Stimulated activated CD4-positive, alpha-beta T cell treated with anti-CD3 and anti-CD28 coated beads, Interleukin-1b, Interleukin-23, amount 100 ng/mL, for 48 hours (primary cell): ENCODE measurements around the gene KCNMA1.

Source experiments
- DNase-seq: peaks from one replicate; pipeline ENCODE4 v3.0.0-alpha.2; 2020

The KCNMA1 gene

DNA sequence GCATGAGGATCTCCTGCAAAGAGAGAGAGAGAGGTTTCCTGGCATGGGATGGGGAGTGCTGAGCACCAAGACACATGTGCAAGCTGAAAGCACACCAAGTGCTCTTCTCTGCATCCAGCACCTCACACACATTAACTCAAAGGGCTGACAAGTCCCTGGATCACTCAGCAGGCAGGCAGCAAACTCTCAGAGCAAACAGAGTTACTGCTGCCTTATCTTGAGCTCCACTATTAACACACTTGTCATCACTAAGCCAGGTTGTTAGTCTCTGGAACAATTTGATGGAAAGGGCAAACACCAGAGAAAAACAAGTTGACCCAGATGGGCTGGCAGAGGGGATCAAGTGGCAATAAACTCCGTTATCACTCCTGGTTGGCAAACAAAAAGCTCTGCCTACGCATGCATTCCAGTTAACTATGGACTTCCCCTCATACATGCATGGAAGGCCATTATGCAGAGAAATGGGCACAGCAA, 349.9 kb downstream of the KCNMA1 start:
- no peak for DNase-seq

DNA sequence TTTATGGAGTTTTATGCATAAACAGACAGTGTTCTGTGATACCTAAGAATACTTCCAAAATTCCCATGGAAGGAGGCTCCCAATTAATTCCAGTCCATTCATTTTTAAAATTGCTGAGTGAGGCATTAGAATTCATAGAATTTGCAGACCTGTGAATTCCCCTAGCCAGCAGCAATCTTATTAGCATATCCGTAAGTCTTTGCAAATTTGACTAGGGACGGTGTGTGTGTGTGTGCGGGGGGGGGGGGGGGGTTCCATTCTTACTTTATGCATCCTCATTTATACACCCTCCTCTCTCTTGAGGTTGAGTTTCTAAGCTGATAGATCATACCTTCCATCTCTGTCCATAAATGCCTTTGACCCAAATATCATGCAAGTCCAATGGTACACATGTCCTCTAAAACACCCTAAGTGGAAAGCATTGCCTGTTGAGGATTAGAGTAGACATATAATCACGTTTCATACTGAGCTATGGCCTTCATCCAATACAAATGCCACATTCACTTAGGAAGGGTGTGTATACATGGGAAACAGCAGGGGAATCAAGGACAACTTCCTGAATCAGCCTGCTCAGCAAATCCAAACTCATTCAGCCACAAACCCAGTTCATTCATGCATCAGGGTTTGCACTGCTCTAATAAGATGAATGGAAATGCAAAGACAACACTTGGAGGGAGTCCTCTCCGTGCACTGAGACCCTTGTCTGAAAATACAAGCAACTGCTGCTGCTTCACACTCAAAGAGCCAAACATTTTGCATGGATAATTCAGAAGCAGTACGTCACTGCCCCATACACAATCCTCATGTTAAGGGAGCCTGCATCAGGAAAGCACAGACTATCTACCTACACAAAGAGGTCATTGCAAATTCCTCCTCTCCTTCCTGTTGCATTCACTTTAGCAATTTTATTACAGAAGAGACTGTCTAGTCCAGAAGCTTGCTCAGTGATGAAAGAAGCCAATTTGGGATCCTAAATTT, 350.8 kb downstream of the KCNMA1 start:
- no peak for DNase-seq

DNA sequence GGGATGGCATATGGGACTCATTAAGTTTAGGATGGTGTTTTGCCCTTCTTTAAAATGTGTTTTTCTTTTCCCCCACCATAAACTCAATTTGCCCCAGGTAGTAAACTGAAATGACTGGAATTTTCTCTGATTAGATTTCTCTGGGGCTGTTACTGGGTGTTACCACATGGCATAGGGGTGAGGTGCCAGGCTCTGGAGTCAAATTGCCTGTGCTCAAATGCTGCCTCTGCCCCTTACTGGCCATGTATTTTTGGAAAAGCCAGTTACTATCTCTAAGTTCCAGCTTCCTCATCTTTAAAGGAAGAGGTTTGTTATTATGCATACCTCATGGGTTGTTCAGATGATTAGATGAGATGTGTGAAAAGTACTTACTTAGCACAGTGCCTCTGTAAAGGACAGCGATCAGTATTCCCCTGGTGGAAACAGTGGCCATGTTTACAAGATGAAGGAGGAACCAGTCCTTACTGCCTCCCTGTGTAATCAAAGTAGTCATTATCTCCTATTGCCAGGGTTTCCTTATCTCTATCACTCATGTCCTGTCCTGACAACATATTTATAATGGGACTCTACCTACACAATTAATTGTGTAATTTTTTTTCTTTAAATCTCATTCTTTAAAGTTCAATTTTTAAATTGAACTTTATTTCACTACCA, 352.0 kb downstream of the KCNMA1 start:
- no peak for DNase-seq

DNA sequence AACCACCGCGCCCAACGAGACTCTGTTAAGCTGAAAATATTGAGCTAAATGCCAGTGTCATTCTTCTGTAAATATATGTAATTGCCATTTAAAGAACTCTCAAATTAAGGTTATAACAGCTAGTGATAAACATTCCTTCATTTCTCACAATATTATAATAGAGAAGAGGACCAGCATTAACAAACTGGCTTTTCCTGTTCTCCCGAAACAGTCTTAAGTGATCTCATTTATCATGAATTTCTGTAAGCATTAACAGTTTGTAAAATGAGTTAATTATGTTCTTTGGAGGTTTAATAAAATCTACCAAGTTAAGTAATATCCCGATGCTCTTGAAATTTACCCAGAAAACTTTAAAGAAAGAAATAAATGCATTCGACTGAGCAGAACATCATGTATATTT, 352.8 kb downstream of the KCNMA1 start:
- no peak for DNase-seq

DNA sequence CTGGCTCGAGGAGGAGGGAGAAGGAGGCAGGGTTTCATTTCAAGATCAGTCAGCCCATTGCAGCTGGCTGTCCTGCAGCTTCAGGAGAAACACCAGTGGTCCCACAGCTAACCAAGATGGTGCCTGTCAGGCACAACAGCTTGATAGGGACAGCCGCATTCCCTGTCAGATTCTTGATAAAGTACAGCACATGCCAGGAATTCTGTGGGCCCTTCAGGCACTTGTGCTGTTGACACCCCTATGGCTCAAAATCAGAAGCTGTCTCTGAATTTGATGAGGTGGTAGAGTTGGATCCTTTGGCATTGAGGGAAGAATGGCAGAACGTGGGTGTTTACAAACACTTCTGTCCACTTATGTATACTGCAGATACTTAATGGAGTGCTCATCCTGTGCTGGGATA, 354.3 kb downstream of the KCNMA1 start:
- DNase-seq: no peak

DNA sequence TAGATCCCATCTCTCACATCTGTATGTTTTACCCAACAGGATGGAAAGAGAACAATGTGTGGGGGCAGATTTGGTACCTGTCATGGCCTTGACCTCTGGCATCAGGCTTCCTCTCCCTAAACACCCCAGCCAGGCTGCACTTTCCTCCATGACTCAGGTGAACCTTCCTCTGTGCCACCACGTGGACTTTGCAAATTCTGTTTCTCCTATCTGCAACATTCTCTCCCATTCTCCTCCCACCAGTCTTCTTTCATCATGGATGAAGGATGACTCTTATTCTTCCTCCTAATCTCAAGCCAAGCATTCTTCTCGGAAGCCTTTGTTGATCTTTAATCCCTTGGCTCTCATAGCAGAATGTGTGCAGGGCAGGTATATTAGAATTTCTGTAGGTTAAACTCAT, 355.4 kb downstream of the KCNMA1 start:
- DNase-seq: no peak

DNA sequence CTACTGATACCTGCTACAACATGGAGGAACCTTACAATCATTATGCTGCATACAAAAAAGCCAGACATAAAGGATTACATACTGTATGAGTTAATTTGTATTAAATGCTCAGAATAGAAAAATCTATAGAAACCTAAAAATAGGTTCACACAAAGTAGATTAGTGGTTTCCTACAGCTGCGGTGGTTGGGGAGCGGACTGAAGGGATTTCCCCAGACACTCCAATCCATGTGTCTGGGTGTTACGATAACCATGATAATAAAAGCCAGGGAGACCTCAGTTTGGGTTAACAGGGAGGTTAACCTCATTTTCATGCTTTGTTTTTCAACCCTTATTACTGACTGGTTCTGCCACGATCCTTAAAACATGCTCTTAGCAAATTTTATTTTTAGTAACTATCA, 355.9 kb downstream of the KCNMA1 start:
- DNase-seq: no peak

DNA sequence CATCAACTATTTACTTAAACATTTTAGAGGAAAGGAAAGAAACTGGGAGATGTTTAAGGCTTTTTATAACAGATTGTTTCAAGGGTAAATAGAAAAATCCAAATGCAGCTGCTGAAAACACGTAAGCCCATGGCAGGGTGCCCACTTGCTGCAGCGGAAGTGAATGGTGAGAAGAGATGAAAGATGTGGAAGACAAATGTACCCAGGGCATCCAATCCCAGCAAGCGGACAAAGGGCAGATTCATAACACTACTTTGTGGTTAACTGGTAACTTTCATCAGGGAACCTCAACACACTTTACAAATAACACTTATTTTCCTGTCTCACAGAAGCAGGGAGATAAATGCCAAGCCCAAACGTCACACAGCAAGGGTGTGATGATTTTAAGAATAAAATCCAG, 358.4 kb downstream of the KCNMA1 start:
- no peak for DNase-seq

DNA sequence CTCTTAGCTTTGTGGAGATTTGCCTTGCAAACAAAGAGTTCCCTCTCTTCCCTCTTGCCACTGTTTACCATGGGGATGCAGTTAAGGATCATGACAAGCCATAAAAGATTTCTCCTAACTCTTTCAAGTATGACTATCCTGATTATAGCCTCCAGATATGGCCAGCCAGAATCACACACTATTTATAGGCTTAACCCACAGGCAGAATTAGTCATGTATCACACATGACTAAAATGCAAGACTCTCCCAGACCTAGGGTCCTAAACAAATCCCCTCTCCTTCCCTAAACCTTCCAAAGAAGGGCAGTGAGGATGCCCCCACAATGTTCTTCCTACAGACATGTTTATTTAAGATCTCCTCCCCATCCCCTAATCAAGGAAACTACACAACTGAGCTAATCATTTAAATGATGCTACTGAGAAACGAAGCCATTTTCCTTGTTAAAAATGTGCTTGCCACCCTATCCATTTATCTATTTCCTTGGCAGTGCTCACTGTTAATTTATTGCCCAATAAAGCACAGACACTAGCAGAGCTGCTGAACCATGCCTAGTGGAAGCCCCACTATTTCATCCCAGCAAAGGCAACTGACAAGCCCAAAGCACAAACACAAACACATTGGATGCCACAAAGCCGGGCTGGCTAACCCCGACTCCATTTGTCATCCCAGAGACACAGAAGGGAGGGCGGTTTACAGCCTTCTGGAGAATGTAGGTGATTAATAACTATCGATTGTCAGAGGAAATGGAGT, 363.4 kb downstream of the KCNMA1 start:
- no peak for DNase-seq

DNA sequence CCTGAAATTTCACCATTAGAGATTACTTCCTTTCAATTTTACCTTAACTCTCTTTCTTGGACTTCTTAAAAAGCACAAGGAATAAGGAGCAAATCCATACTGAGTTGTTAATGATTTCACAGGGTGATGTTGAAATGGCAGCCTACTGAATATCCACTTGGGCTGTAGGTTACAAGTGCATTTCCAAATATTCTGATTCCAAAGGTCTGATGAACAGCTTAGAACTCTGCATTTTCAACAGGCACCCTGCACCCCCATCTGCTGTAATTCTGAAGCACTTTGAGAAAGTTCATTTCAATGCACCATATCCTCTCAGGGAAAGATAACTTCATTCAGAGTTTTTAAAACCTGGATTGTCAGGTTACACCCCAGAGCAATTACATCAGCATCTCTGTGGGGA, 368.4 kb downstream of the KCNMA1 start:
- no peak for DNase-seq

DNA sequence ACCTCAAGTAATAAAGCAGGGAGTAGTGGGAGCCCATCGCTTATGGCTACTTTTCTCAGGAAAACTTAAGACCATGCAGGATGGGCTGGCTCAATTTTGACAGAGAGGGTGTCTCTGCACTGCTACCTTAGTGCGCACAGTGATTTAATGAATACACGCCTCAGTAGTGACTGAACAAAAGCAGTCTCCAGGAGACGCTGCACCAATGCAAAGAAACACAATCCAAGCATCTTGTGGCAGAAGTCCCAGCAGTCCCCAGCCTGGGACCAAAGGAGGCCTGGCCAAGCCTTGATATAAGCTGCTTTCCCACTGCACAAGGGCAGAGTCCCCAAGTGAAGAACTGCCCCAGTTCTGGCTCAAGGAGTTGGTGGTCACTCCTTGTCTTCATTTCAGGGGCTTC, 368.9 kb downstream of the KCNMA1 start:
- no peak for DNase-seq

DNA sequence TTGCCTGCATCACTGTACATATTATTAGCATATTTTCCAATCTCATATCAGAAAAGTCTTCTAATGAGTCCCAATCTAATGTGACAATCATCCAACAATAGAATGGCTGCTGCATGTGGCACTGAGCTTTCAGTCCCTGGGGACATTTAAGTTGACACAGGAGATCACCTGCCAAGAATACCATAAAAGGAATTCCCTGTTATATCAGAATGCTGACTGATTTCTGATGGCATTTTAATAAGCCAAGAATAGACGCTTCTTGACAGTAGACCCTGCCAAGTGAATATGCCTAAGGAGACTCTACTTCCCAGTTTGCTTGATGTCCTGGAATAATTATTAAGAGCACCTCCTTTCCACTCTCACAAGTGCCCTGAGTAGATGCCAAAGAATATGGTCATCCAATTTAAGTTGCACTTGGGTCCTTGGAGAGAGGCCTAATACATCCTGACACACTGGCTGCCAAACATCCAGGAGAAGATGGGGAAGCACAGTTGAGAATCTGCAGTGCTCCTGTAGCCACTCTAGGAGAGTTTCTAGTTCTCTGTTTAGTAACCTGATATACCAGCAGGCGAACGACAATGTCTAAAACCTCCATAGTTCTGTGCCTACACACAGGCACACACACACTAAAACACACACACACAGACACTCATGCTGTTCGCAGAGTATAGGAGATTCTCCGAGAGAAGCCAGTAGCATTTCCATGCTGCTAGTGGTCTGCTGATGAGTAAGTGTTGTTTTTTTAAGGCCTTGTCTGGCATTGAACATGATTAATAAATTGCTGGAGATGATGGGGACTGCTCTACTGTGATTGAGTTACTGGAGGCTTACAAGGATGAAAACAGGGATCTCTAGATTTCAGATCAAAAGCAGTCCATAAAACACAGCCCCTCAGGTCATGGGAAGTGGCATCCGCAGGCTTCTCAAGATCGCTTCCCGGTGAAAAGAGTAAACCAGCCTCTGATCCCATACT, 369.6 kb downstream of the KCNMA1 start:
- DNase-seq: no peak

DNA sequence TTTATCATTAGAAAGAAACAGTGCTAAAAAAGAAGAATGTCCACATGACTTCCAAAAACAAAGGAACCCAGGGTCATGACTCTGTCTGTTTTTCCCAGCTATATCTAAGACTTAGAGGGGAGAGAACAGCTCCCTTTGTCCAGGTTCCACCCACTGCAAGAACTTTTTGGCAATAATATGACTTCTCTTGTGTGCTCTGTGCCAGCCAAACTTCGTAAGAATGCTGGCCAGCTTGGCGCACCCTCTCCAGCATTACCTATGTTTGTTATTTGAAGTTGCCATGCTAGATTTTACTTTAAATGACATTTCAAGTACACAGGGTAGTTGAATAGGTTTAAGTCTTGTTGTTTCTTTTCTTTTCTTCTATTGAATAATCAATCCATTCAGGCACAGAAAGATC, 371.4 kb downstream of the KCNMA1 start:
- DNase-seq: no peak

DNA sequence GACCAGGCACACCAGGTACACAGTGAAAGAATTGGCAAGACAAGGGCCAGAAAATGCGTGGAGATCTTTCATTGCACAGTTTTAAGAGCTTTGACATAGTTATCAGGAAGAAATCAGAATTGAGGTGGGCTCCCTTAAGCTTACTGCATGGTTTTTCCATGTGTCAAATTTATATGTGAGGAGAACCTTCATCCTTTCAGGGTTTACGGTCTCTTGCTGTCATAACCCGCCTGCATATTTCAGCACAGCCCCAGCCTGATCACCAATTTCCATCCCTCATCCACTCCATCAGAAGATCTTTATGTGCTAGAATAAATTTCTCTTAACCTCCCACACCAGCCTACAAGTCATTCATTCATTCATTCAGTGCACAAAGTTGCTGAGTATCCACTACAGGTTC, 373.1 kb downstream of the KCNMA1 start:
- DNase-seq: no peak

DNA sequence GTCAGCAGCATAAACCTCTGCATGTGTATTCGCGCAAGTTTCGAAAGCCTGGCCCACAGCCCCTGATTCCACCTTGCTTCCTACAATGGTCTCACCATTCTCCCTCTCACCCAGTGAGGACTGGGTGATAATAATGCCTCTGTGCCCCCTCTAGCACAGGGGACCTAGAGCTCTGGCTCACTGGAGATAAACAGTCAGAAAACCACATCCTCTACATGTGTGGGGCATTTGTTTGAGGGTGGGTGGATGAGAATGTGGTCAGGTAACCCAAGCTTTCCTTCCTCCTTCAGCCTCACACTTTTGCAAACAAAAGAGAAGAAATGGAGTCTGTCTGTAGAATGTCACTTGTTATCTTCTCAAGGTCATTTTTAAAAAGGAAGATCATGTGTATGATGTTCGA, 373.5 kb downstream of the KCNMA1 start:
- no peak for DNase-seq

DNA sequence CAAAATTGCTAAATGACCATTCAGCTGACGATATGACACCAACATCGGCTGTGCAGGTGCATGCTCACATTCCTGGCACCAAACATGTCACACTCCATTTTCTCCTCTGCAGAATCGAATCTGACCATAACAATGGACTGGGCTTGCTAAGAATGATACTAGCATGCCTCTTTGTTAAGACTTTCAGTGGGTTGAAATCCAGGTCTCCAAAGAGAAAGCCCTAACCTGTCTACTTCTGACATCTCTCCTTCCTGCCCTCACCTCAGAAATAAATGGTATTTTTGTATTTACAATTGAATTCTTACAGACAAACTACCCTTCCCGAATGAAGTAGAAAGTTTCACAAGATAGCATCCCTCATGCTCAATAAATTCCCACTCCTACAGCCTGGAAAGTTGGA, 373.9 kb downstream of the KCNMA1 start:
- DNase-seq: no peak

DNA sequence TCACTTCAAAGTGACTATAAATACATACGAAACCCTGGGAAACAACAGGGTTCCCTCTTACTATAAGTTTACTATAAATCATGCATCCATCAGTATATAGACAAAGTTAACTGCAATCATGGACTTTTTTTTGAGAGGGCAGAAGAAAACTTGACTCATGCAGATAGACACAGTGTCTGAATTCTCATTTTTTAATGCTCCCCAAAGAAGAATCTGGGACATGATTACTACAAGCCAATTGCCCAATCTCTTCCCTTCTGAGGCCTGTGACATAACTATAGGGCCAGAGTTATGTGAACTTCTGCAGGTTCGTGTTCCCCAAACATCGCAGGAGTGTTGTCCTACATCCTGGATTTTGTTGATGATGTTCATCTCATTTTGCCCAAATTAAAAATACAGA, 376.5 kb downstream of the KCNMA1 start:
- DNase-seq: no peak

DNA sequence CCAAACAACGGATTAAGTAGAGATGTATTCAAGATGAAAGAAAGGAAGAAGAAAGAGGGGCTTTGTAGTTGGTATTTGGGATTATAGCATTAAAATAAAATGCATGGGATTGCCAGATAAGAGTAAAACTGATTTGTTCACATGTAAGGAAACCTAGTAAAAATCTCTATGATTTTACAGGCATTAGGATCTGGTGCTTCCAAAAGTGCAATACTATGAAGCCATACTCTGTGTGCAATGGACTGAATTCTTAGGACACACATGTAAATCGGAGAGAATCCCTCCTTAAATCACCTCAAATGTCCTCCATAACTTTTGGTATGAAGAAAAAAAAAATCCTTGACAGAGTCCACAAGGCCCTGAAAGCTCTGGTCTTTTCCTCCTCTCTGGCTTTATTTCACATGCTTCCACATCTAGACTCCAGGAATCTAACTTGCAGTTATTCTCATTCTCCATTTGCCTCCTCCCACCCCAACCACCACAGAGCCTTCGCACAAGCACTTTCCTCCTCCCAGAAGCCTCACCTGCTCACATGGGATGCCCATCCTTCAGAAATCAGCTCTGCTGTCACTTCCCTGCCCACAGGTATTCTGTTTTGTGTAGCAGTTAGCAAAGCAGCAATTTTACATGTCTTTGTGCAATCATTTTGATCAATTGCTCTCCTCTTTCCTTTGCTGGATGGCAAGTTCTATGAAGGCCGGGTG, 378.3 kb downstream of the KCNMA1 start:
- DNase-seq: no peak

DNA sequence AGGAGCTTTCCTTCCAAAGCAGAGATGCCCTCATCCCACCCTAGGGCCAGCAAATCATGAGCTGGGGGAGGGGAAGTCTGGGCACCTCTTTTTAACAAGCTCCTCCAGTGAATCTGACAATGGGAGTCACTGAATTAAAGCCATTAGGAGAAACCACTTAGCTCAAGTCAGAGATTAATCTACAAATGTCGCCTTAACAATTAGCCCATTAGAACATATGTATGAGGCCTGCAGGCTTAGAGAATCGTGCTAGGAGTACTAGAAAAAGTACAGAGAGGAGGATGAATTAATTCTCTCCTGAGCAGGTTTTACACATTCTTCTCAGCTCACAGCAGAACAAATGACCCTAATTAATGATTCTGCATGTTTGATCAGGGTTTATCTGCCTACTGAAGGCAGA, 381.3 kb downstream of the KCNMA1 start:
- DNase-seq: no peak

DNA sequence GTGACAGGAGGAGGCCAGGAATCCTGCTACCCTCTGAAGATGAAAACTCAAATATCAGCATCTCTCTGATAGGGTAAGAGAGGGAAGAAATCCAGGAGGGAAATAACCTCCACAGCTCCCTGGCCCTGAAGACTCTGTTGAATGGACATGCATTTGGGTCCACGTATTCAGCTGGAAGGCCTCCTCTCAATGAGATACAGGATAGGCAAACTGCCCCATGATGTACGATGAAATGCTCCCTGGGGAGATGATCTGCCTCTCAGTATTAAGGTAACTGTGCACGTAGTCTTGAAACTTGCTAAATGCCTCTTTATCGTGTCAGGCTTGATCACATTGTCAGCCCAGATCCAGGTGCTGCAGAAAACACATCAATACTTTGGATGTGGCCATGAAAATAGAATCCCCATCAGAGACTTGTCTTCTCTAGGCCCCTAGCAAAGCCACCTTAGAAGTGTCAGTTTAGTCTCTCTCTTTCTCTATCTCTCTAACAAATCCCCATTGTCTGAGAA, 384.0 kb downstream of the KCNMA1 start:
- no peak for DNase-seq

DNA sequence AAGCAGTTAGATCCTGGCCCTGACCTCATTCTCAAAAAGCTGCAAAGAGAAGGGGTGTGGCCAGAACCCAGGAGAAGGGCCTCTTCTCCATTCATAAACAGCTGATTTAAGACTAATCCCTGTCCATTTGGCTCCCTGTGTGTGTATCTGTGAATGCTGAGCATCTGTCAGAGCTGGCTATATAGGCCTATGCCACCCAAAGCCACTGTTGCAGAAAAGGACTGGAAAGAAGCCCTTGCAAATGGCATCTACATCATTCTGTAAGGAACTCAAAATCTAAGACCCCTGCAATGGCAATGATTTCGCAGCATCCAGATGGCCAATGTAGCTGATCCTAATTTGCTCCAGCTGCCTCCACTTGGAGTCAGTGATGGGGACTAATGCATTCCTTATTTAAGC, 384.5 kb downstream of the KCNMA1 start:
- DNase-seq: no peak
